HepG2 (cell line): ENCODE measurements around the gene NDP. TPM values are rescaled to one million over a fixed set of nuclear protein-coding genes. Genes with fewer than 3 reads are reported as not detected.

Experiments used
- ATAC-seq: fragments of 200-7000 bp; cut with Tn5 transposase; 3 replicates; pipeline ENCODE4 v1.9.1; 2020; ENCODE audit warnings: mild to moderate bottlenecking, moderate library complexity
- Bru-seq: library from RNA; stranded (reverse); fragments of 400-500 nt; gene quantifications from one replicate; lab custom pipeline; 2021; lab: Mats Ljungman, UMichigan
- BruChase-seq, 2 experiments: library from RNA; stranded (reverse); fragments of 400-500 nt; gene quantifications; one replicate each; lab custom pipeline; 2021; lab: Mats Ljungman, UMichigan
- BruUV-seq: library from RNA; stranded (reverse); fragments of 400-500 nt; replicated peaks from 2 replicates; lab custom pipeline; 2021; lab: Mats Ljungman, UMichigan
- CTCF ChIA-PET: fragments of 300-600 bp; formaldehyde crosslinking; extraction: SDS; loops from one replicate; lab custom pipeline; 2021; ENCODE audit warnings: low total read pairs, inconsistent platforms, low intra/inter-chr PET ratio; lab: Yijun Ruan, JAX
- POLR2A ChIA-PET: fragments of 350-600 bp; sonication (Branson Sonifier 250); formaldehyde crosslinking; loops from one replicate; lab custom pipeline; 2020; ENCODE audit warnings: antibody characterized with exemption, inconsistent platforms; lab: Yijun Ruan, JAX
- DNase-seq: peaks from one replicate; pipeline ENCODE4 v3.0.0-alpha.2; 2015; ENCODE audit warnings: low spot score
- FAIRE-seq: peaks from 3 replicates; lab custom pipeline; 2011; peaks lifted over from hg19 to GRCh38; lab: Jason Lieb, UNC
- H2AFZ ChIP-seq: one replicate; pipeline ENCODE4 v1.6.1; 2011; ENCODE audit warnings: low read length, inconsistent platforms
- H3K27ac ChIP-seq: fragments of 300-600 bp; 3 replicates; pipeline ENCODE4 v1.8.0; 2011; ENCODE audit warnings: mixed run types, mild to moderate bottlenecking, mixed read lengths, low read length, inconsistent platforms; ENCODE audit not compliant: insufficient read depth; ENCODE audit errors: extremely low read length
- H3K27me3 ChIP-seq, 2 experiments: fragments of 200-600 bp in 1 of 2; 2 replicates in 1 of 2; 3 replicates in 1 of 2; pipeline versions ENCODE4 v1.6.0 to v1.8.0; 2011; ENCODE audit warnings: low read length in 2 of 2, mild to moderate bottlenecking in 2 of 2, moderate library complexity in 2 of 2, inconsistent platforms in 1 of 2; ENCODE audit not compliant: insufficient read depth in 2 of 2, control insufficient read depth in 1 of 2
- H3K36me3 ChIP-seq, 2 experiments: fragments of 200-600 bp in 1 of 2; replicated peaks in 1 of 2; 2 replicates in 1 of 2; 3 replicates in 1 of 2; pipeline versions ENCODE4 v1.5.1 to v1.8.0; 2011; ENCODE audit warnings: low read length in 2 of 2, inconsistent platforms in 1 of 2; ENCODE audit not compliant: insufficient read depth in 2 of 2, control insufficient read depth in 1 of 2
- H3K4me1 ChIP-seq: 2 replicates; pipeline ENCODE4 v1.5.1; 2012; ENCODE audit warnings: low read length, inconsistent platforms; ENCODE audit not compliant: insufficient read depth
- H3K4me2 ChIP-seq: 2 replicates; pipeline ENCODE4 v1.6.0; 2011; ENCODE audit warnings: low read depth, low read length, inconsistent platforms
- H3K4me3 ChIP-seq, 3 experiments: fragments of 200-600 bp in 1 of 3; sonication (generic), shearing (Covaris generic) in 1 of 3; replicated peaks in 1 of 3; 2 replicates each; pipeline ENCODE4 v1.5.1; 2011 to 2016; ENCODE audit warnings: low read length in 3 of 3, inconsistent platforms in 2 of 3, low read depth in 2 of 3, mild to moderate bottlenecking in 2 of 3, control low read depth in 1 of 3, mixed read lengths in 1 of 3; ENCODE audit not compliant: insufficient read depth in 1 of 3
- H3K79me2 ChIP-seq: one replicate; pipeline ENCODE4 v1.6.1; 2011; ENCODE audit warnings: low read length, inconsistent platforms; ENCODE audit not compliant: insufficient read depth
- H3K9ac ChIP-seq: 2 replicates; pipeline ENCODE4 v1.6.0; 2011; ENCODE audit warnings: mild to moderate bottlenecking, low read depth, low read length, inconsistent platforms; ENCODE audit not compliant: insufficient read depth
- H3K9me3 ChIP-seq: 2 replicates; pipeline ENCODE4 v1.5.1; 2012; ENCODE audit warnings: mild to moderate bottlenecking, low read length
- H4K20me1 ChIP-seq: 2 replicates; pipeline ENCODE4 v1.6.0; 2011; ENCODE audit warnings: inconsistent platforms, mild to moderate bottlenecking, low read length, moderate library complexity; ENCODE audit not compliant: insufficient read depth
- AKAP8 ChIP-seq: sonication (generic); formaldehyde crosslinking; IDR thresholded peaks from 2 replicates; pipeline ENCODE4 v1.5.1; 2020; ENCODE audit warnings: mild to moderate bottlenecking, missing genetic modification reagents
- CBX1 ChIP-seq: IDR thresholded peaks from one replicate; pipeline ENCODE4 v1.6.1; 2016; ENCODE audit warnings: antibody characterized with exemption, low read depth
- HDAC1 ChIP-seq: sonication (generic); formaldehyde crosslinking; IDR thresholded peaks from 2 replicates; pipeline ENCODE4 v1.5.1; 2020; ENCODE audit warnings: mild to moderate bottlenecking, missing genetic modification reagents
- NFE2L2 ChIP-seq: fragments of 150-350 bp; IDR thresholded peaks from 2 replicates; pipeline ENCODE4 v1.6.1; 2014; ENCODE audit warnings: low read length
- PLRG1 ChIP-seq: fragments of 450-650 bp; conservative IDR thresholded peaks from 2 replicates; pipeline ENCODE4 v1.6.1; 2016
- RXRA ChIP-seq: sonication (generic); formaldehyde crosslinking; IDR thresholded peaks from 2 replicates; pipeline ENCODE4 v1.5.1; 2020; ENCODE audit warnings: missing genetic modification reagents
- SATB2 ChIP-seq: sonication (generic); formaldehyde crosslinking; IDR thresholded peaks from 2 replicates; pipeline ENCODE4 v1.5.0; 2020; ENCODE audit warnings: missing genetic modification reagents
- SMC3 ChIP-seq: IDR thresholded peaks from 2 replicates; pipeline ENCODE4 v1.6.1; 2011; ENCODE audit warnings: low read length, improper control_type of control experiment
- TCF7 ChIP-seq: sonication (generic); IDR thresholded peaks from 2 replicates; pipeline ENCODE4 v1.6.1; 2016; ENCODE audit warnings: antibody characterized with exemption, low read depth
- U2AF2 ChIP-seq: fragments of 200-400 bp; formaldehyde crosslinking; IDR thresholded peaks from 2 replicates; pipeline ENCODE4 v1.6.1; 2017; ENCODE audit warnings: low read depth, mild to moderate bottlenecking, low read length
- ZIK1 ChIP-seq: sonication (generic); formaldehyde crosslinking; IDR thresholded peaks from 2 replicates; pipeline ENCODE4 v1.5.0; 2020; ENCODE audit warnings: mild to moderate bottlenecking, low read depth, missing genetic modification reagents, borderline replicate concordance
- ZNF263 ChIP-seq: sonication (generic); formaldehyde crosslinking; IDR thresholded peaks from 2 replicates; pipeline ENCODE4 v1.4.0; 2020; ENCODE audit warnings: missing genetic modification reagents
- ZNF337 ChIP-seq: sonication (generic); formaldehyde crosslinking; IDR thresholded peaks from 2 replicates; pipeline ENCODE4 v1.5.1; 2020; ENCODE audit warnings: missing genetic modification reagents, low read depth, mild to moderate bottlenecking, borderline replicate concordance
- ZNF557 ChIP-seq: sonication (generic); formaldehyde crosslinking; IDR thresholded peaks from 2 replicates; pipeline ENCODE4 v1.4.0; 2020; ENCODE audit warnings: missing genetic modification reagents
- WGBS: methylation state at CpG from one replicate; pipeline ENCODE4 v1.1.6; 2017; ENCODE audit warnings: low lambda C conversion rate; 5-methylcytosine and 5-hydroxymethylcytosine counted together
- in situ Hi-C: cut with HindIII; loops from 2 replicates; pipeline ENCODE4 v1.10.0; 2017; ENCODE audit warnings: low pct_unique_long_range_greater_than_20kb; ENCODE audit not compliant: extremely low pct_ligation_motif_present
- intact Hi-C: fragments of 100-400 bp; cut with micrococcal nuclease; formaldehyde crosslinking; loops from one replicate; pipeline ENCODE4 v1.10.0; 2022; ENCODE audit not compliant: unreplicated experiment
- long read RNA-seq, 2 experiments: library from RNA in 1 of 2; library from polyadenylated mRNA in 1 of 2; stranded (forward) in 1 of 2; unstranded in 1 of 2; transcript quantifications; one replicate each; pipeline ENCODE4 v2.0.0, GENCODE V29; 2019 to 2022
- polyA minus RNA-seq, 3 experiments: library from RNA; depleted of rRNA, polyadenylated mRNA; stranded (reverse); fragments of >200 nt; gene quantifications; 2 replicates each; pipeline ENCODE4 v1.2.3, GENCODE V29; 2011; ENCODE audit warnings: low replicate concordance in 1 of 3
- polyA plus RNA-seq, 8 experiments: library from polyadenylated mRNA; depleted of rRNA in 3 of 8; stranded (reverse) in 7 of 8; unstranded in 1 of 8; fragments of >200 nt; fragmentation: Illumina TruSeq in 4 of 8; extraction: Trizol in 4 of 8; gene quantifications; 2 replicates each; pipeline versions ENCODE4 v1.2.1 to v1.2.3, GENCODE V29; 2011 to 2016; ENCODE audit warnings: low read depth in 4 of 8, missing spikeins in 1 of 8, mixed read lengths in 1 of 8; ENCODE audit not compliant: insufficient read depth in 1 of 8
- total RNA-seq, 5 experiments: library from RNA; depleted of rRNA; stranded (reverse); fragments of >200 nt; fragmentation: Illumina TruSeq; extraction: Trizol; gene quantifications; 2 replicates each; pipeline ENCODE4 v1.2.3, GENCODE V29; 2016; ENCODE audit warnings: low read depth in 1 of 5
- TF ChIP-seq, protein P1 (sequence below): sonication (generic); formaldehyde crosslinking; IDR thresholded peaks from 2 replicates; pipeline ENCODE4 v1.5.1; 2020; ENCODE audit warnings: missing genetic modification reagents, mild to moderate bottlenecking, borderline replicate concordance
- TF ChIP-seq, protein P2 (sequence below): sonication (generic); formaldehyde crosslinking; IDR thresholded peaks from 2 replicates; pipeline ENCODE4 v1.5.0; 2020; ENCODE audit warnings: missing genetic modification reagents

Gene NDP, protein sequence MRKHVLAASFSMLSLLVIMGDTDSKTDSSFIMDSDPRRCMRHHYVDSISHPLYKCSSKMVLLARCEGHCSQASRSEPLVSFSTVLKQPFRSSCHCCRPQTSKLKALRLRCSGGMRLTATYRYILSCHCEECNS
- total RNA-seq (2016; rRNA removed; fragmentation: Illumina TruSeq; extraction: Trizol) = not detected in 2 replicates
- total RNA-seq (2016; cell fraction: cytosol; rRNA removed; fragmentation: Illumina TruSeq; extraction: Trizol; ENCODE audit: low read depth) = not detected in 2 replicates
- total RNA-seq (2016; cell fraction: insoluble cytoplasmic fraction; rRNA removed; fragmentation: Illumina TruSeq; extraction: Trizol) = not detected in 2 replicates
- not detected in 2 replicates for total RNA-seq (2016; cell fraction: membrane; rRNA removed; fragmentation: Illumina TruSeq; extraction: Trizol)
- total RNA-seq (2016; cell fraction: nucleus; rRNA removed; fragmentation: Illumina TruSeq; extraction: Trizol) = not detected in 2 replicates
- polyA plus RNA-seq (2011; rRNA removed) = not detected in 2 replicates
- polyA plus RNA-seq (2011; cell fraction: cytosol; rRNA removed) = not detected in 2 replicates
- not detected in 2 replicates for polyA plus RNA-seq (2011; cell fraction: nucleus; rRNA removed)
- not detected in 2 replicates for polyA plus RNA-seq (2012)
- not detected in 2 replicates for polyA plus RNA-seq (2016; cell fraction: cytosol; fragmentation: Illumina TruSeq; extraction: Trizol; ENCODE audit: low read depth)
- polyA plus RNA-seq (2016; cell fraction: insoluble cytoplasmic fraction; fragmentation: Illumina TruSeq; extraction: Trizol; ENCODE audit: low read depth) = not detected in 2 replicates
- polyA plus RNA-seq (2016; cell fraction: membrane; fragmentation: Illumina TruSeq; extraction: Trizol; ENCODE audit: low read depth) = not detected in 2 replicates
- not detected in 2 replicates for polyA plus RNA-seq (2016; cell fraction: nucleus; fragmentation: Illumina TruSeq; extraction: Trizol; ENCODE audit: insufficient read depth, low read depth)
- polyA minus RNA-seq (2011; rRNA and poly(A)+ RNA removed; ENCODE audit: low replicate concordance) = not detected in 2 replicates
- not detected in 2 replicates for polyA minus RNA-seq (2011; cell fraction: cytosol; rRNA and poly(A)+ RNA removed)
- not detected in 2 replicates for polyA minus RNA-seq (2011; cell fraction: nucleus; rRNA and poly(A)+ RNA removed)
- not detected for Bru-seq, nascent RNA
- not detected for BruChase-seq, experiment 1, labeled RNA remaining after a 6-hour chase
- not detected for BruChase-seq, experiment 2, labeled RNA remaining after a 2-hour chase
- long read RNA-seq, experiment 1 = 0 reads
- long read RNA-seq, experiment 2 = 0 reads

DNA sequence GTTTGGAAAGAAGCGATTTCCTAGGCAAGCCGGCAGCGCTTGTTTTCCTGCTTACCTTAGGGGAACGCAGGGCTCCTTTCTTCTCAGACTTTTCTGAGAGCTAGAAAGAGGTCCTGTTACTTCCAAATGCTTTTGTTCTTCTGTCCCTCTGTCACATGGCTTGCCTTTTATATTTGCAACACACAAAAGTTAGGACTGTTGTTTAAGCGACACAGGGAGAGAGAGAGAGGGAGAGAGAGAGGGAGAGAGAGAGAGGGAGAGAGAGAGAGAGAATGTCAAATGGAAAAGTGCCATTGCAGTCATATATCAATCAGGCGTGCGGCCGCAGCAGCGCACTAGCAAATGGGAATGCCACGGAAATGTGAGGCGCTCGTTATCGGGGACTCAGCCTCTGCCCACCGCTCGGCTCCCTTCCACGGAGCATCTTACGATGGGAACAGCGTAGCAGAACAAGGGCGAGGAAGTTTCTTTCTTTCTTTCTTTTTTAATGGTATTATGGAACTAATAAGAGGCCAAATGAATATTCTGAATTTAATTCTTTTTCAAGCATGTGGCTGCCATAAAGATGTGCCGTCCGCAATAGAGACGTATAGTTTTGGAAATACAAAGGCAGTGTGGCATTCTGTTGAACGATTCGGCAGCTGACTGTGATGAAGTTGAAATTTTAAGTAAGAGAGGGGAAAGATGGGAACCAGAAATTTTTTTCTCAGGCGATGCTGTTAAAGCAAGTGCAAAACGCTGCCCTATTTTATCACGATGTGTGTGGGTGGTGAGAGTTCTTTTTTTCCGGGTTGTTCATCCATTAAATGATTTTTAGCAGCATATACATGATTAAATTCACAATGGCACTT lies at the start of gene NDP:
TSS of gene NDP (minus strand) at position 142 of the 851 bp plus-strand sequence. CDS start 14,745 bp downstream, outside the sequence.
- FAIRE-seq (no peak), ATAC-seq (no peak), DNase-seq (no peak)
- intact Hi-C loops (no loop called here), in situ Hi-C loops (loop anchor here (25.0 kb wide), 2 partner anchors 389 to 1214 kb away; no protein-coding TSS in a partner anchor)
- H3K36me3 ChIP-seq = no peaks in the 10 kb centered on the region
- H3K79me2 ChIP-seq = no peaks in the 10 kb centered on the region
- H3K4me1 ChIP-seq = no peaks in the 10 kb centered on the region
- no peak within 1 kb of the TSS for H2AFZ ChIP-seq
- CTCF ChIA-PET = no interaction called here
- no peaks in the 10 kb centered on the region for H3K9me3 ChIP-seq
- BruUV-seq = no TSS peak
- no peak within 1 kb of the TSS for H3K27ac ChIP-seq
- no peaks in the 10 kb centered on the region; a peak in 1 of 5 replicates for H3K27me3 ChIP-seq
- TF ChIP-seq ZNF557 (CRISPR knock-in tag) (no peak), TCF7 (no peak), ZNF263 (CRISPR knock-in tag) (no peak), ZNF337 (CRISPR knock-in tag) (no peak), U2AF2 (no peak), AKAP8 (CRISPR knock-in tag) (no peak), NFE2L2 (no peak), PLRG1 (no peak), ZIK1 (no peak), SATB2 (CRISPR knock-in tag) (no peak), RXRA (CRISPR knock-in tag) (no peak), HDAC1 (CRISPR knock-in tag) (no peak), CBX1 (no peak), SMC3 (no peak)
- TF ChIP-seq, protein P1, sequence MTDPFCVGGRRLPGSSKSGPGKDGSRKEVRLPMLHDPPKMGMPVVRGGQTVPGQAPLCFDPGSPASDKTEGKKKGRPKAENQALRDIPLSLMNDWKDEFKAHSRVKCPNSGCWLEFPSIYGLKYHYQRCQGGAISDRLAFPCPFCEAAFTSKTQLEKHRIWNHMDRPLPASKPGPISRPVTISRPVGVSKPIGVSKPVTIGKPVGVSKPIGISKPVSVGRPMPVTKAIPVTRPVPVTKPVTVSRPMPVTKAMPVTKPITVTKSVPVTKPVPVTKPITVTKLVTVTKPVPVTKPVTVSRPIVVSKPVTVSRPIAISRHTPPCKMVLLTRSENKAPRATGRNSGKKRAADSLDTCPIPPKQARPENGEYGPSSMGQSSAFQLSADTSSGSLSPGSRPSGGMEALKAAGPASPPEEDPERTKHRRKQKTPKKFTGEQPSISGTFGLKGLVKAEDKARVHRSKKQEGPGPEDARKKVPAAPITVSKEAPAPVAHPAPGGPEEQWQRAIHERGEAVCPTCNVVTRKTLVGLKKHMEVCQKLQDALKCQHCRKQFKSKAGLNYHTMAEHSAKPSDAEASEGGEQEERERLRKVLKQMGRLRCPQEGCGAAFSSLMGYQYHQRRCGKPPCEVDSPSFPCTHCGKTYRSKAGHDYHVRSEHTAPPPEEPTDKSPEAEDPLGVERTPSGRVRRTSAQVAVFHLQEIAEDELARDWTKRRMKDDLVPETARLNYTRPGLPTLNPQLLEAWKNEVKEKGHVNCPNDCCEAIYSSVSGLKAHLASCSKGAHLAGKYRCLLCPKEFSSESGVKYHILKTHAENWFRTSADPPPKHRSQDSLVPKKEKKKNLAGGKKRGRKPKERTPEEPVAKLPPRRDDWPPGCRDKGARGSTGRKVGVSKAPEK (CRISPR knock-in tag) = no peak
- TF ChIP-seq, protein P2, sequence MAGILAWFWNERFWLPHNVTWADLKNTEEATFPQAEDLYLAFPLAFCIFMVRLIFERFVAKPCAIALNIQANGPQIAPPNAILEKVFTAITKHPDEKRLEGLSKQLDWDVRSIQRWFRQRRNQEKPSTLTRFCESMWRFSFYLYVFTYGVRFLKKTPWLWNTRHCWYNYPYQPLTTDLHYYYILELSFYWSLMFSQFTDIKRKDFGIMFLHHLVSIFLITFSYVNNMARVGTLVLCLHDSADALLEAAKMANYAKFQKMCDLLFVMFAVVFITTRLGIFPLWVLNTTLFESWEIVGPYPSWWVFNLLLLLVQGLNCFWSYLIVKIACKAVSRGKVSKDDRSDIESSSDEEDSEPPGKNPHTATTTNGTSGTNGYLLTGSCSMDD = no peak
- 23% methylated on average over 28 of the region's 28 CpGs for WGBS
- no peaks in the 10 kb centered on the region for H4K20me1 ChIP-seq
- no peak within 1 kb of the TSS for H3K4me3 ChIP-seq
- H3K4me2 ChIP-seq = no peak within 1 kb of the TSS
- POLR2A ChIA-PET = interaction anchor here (0.6 kb wide), 1 partner anchor 196 kb away, joined by 3 read pairs; no protein-coding TSS in a partner anchor
- no peak within 1 kb of the TSS for H3K9ac ChIP-seq
